AG04449 (cell line): ENCODE data around the gene PRMT7.

Experiments used
- CTCF ChIA-PET: fragments of 350-600 bp; formaldehyde crosslinking; extraction: SDS; loops from one replicate; lab custom pipeline; 2021; ENCODE audit warnings: antibody characterized with exemption; lab: Yijun Ruan, JAX
- POLR2A ChIA-PET: fragments of 400-600, 350-600 bp; formaldehyde crosslinking; extraction: SDS; loops from one replicate; lab custom pipeline; 2020; ENCODE audit warnings: antibody characterized with exemption, inconsistent platforms; lab: Yijun Ruan, JAX
- DNase-seq: peaks from one replicate; pipeline ENCODE4 v3.0.0-alpha.2; 2010; ENCODE audit warnings: low read depth, low spot score
- H3K4me3 ChIP-seq: 2 replicates; pipeline ENCODE4 v1.5.1; 2011; ENCODE audit warnings: low read depth, mild to moderate bottlenecking, control low read depth, low read length
- CTCF ChIP-seq: IDR thresholded peaks from one replicate; pipeline ENCODE4 v1.5.1; 2011; ENCODE audit warnings: mild to moderate bottlenecking, moderate library complexity, low read length, control low read depth, inconsistent platforms; ENCODE audit not compliant: insufficient read depth; ENCODE audit errors: missing control alignments

PRMT7 gene

GRCh38 chr16:68296693-68297092 is 14.1 kb upstream of the PRMT7 start:
- no peak for DNase-seq
- ChIA-PET CTCF (interaction anchor here (2.2 to 4.4 kb wide), 2 partner anchors 13 to 34 kb away, joined by 6 to 34 read pairs; partner anchors contain the start of gene SLC7A6), POLR2A (interaction anchor here (1.0 to 1.3 kb wide), 2 partner anchors 14 to 31 kb away, joined by 3 read pairs; partner anchors contain the start of genes PRMT7 and SLC7A6OS)
- no peak overlapping the region for H3K4me3 ChIP-seq
- TF ChIP-seq CTCF, result no peak

- no peak for DNase-seq
- CTCF ChIA-PET, result interaction anchor here (0.9 to 4.0 kb wide), 4 partner anchors 9 to 35 kb away, joined by 4 to 46 read pairs (median 8); partner anchors contain the start of gene SLC7A6
- no peak for TF ChIP-seq CTCF
- POLR2A ChIA-PET, result interaction anchor here (3.4 kb wide), 1 partner anchor 34 kb away, joined by 20 read pairs; the partner anchor contains the start of gene SLC7A6
- no peak overlapping the region for H3K4me3 ChIP-seq
These were observed 12.9 kb upstream of the PRMT7 start for GRCh38 chr16:68297908-68298307.

DNA sequence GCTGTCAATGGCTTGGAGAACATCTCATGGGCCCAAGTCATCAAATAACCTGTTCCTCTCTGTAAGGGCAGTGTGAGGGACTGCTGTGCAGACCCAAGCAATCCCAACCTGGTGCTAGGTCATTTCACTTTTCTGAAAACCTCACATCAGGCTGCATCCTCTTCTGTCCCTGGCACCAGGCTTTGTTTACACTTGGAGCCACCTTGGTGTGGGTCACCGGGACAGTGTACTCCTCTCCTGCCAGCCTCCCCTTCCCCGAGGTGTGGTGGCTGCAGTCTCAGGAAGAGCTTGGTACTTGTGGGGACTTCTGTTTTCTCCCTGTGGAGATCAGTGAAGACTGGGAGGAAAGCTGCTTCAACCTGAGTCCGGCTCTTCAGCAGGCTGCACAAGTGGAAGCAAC is 12.5 kb upstream of the PRMT7 start:
- no peak for TF ChIP-seq CTCF
- ChIA-PET POLR2A (interaction anchor here (1.9 to 3.4 kb wide), 2 partner anchors 12 to 35 kb away, joined by 9 to 20 read pairs; partner anchors contain the start of genes PRMT7, SLC7A6 and SLC7A6OS), CTCF (interaction anchor here (1.9 to 4.0 kb wide), 3 partner anchors 9 to 36 kb away, joined by 6 to 46 read pairs (median 11); partner anchors contain the start of gene SLC7A6)
- no peak overlapping the region for H3K4me3 ChIP-seq
- no peak for DNase-seq

DNA sequence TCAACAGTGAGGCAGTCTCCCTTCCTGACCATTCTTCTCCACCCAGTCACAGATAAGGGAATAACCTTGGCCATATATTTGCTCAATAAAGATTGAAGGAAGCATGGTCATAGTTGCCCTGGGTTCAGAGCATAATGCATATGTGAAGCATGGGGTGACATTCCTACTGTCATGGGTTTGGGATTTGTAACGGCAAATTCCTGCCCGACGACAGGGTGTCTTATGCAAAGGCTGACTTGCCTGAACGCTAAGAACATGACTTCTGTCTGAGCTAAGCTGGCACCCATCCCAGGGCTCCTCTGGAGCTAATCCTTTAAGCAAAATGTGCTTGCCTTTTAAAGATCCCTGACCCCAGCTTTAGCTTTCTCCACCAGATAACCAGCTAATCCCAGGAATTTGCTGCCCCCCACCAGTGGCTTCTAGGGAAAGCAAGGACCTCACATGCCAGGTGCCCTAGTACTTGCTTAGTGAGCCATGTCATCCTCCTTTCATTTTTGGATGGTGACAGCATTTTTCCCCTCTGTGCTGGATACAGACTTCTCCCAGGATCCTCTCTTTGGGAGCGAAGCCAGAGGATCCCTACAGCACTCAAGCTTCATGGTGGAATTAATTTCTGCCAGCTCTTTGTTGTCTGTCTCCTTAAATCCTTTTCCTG is 11.8 kb upstream of the PRMT7 start:
- TF ChIP-seq CTCF, result no peak
- ChIA-PET CTCF (interaction anchor here (1.2 to 4.0 kb wide), 3 partner anchors 10 to 36 kb away, joined by 3 to 46 read pairs (median 11); partner anchors contain the start of genes PRMT7, SLC7A6 and SLC7A6OS), POLR2A (interaction anchor here (0.8 to 3.4 kb wide), 5 partner anchors 11 to 54 kb away, joined by 3 to 20 read pairs (median 4); partner anchors contain the start of genes PLA2G15, PRMT7, SLC7A6 and SLC7A6OS)

GRCh38 chr16:68299571-68300453 is 11.0 kb upstream of the PRMT7 start:
- H3K4me3 ChIP-seq, result no peak overlapping the region
- TF ChIP-seq CTCF, result no peak
- ChIA-PET CTCF (interaction anchor here (1.1 to 4.0 kb wide), 7 partner anchors 8 to 37 kb away, joined by 3 to 46 read pairs (median 6); partner anchors contain the start of genes PRMT7, SLC7A6 and SLC7A6OS), POLR2A (interaction anchor here (0.8 to 3.4 kb wide), 7 partner anchors 11 to 55 kb away, joined by 3 to 20 read pairs (median 4); partner anchors contain the start of genes PLA2G15, PRMT7, SLC7A6 and SLC7A6OS)
- no peak for DNase-seq

More for the DNA sequence above, 11.8 kb upstream of the PRMT7 start:
- H3K4me3 ChIP-seq, result no peak overlapping the region
- peak; percentile 46 for DNase-seq
